DMS153 treated with DMSO at 0.1 percent for 48 hours (cell line): Measurements from ENCODE around the gene SPSB1.

ENCODE experiments used
- DNase-seq: peaks from one replicate; lab custom pipeline; 2025; ENCODE audit not compliant: unreplicated experiment; lab: John Stamatoyannopoulos, UW

Gene SPSB1

DNA sequence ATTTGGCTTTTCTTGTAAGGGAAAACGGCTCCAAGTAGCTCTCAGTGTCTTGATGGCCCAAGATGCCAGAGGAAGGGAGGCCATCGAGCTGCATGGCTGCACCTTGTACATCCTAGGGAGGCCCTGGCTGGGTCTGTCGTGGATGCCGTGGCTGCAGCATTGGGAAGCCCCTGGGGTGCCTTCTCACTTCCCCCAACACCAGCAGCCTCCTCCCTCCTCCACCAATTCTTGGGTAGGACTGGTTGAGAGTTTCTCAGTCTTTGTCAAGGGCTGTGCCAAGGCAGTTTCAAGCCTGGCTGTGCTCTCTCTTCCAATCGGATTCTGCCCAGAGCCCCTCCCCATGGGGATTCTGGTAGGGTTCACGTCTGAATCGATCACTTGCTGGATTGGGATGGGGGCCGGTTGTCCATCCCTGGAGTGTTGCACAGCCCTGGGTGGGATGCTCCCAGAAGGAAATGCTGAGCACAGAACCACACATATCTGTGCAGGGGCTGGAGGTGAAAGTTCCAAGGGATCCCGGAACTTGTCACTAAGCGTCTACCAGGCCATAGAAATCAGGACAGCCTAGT, 14.0 kb upstream of the SPSB1 start:
- DNase-seq = no peak

- no peak for DNase-seq
Observed at GRCh38 chr1:9279172-9279840, 13.4 kb upstream of the SPSB1 start.

DNA sequence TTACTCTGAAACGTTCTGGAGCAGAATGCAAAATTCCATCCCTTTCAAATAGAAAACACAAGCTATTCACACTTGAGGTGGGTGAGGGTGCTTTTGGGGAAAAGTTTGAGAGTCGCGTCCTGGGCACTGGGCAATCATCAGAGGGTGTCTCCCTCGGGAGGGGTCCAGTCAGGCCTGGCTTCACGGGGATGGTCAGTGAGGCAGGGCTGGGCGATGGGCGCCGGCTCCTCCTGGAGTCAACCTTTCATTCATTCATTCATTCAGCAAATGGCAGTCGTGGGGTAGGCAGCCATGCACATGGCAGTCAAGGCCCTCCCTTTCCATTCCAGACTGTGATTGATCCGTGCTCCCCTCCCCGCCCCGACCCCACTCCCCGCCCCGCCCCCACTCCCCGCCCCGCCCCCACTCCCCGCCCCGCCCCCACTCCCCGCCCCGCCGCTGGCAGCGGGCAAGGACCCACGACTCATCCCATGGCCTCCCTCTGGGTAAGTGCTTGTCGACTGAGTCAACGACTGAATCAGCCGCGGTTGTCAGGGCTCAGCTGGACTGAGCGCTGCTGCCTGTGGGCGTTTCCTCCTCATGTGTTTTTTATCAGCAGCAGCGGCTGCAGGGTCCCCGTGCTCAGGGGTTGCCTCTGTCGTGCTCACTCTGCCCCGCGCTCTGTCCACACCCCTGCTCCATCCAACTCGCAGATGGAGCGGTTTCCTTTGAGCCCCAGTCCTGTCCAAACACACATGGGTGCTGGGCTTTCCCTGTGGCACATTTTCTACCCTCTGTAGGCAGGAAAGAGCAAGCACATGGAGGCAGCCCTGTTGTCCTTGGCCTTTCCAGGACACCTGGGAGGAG, 12.5 kb upstream of the SPSB1 start:
- DNase-seq = no peak

DNA sequence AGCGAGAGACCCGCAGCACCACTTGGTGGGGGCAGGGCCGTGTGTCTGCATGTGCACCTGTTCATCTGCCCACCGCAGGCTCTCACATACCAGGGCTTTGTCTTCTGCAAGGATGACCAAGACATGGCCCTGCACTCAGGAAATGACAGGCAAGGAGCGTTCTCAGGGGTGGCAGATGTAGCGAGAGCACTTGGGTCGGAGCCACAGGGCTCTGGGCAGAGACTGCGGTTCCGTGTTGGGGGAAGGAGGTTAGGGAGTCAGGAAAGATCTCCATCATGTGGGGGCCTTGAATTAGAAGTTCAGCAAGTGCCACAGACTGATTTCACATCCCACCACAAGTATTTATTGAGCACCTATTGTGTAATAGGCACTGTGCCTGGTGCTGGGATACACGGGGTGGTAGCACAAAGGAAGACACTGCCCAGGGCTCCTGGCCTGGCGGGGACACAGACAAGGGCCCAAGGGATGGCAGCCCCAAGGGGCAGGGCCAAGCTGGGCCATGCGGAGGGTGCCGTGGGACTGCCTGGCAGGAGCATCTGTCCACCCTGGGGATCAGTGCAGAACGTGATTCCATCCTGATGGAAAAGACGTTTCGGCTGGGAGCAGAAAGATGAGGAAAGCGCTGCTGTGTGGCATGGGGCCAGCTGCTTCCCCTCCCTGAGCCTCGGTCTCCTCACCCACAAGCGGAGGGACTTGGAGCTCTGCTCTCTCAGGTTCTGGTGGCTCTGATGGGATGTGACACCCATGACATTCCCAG, 11.4 kb upstream of the SPSB1 start:
- DNase-seq = no peak

DNA sequence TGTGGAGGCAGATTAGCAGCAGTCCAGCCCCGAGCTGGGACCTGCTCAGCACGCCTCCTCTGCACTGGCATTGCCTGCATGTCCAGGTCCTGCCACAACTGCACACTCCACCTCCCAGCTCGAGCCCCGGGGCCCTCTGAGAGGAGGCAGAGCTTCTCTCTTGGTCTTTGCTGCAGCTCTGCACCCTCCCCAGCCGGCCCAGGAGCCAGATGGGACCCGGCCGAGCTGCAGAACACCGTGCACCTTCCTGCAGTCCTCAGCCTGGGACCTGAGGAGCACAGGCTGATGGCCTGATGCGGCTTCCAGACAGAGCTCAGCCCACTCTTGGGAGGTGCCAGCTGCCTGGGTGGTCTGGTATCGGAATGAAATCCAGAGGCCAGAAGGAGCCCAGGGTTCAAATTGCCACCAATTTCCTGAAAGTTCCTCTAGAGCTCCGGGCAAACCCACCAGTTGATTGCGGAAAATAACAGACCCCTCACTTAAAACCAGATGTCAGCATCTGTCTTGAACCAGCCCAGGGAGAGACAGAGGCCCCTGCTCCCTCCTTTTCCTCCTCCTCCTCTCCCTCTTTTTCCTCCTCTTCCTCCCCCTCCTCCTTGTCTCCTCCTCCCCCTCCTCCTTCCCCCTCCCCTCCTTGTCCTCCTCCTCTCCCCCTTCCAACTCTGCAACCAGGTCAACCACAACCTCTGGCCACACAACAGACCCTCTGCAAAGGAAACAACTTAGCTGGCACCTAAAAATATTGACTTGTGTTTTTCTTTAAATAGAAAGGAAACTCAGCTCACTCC, 10.6 kb upstream of the SPSB1 start:
- no peak for DNase-seq

DNA sequence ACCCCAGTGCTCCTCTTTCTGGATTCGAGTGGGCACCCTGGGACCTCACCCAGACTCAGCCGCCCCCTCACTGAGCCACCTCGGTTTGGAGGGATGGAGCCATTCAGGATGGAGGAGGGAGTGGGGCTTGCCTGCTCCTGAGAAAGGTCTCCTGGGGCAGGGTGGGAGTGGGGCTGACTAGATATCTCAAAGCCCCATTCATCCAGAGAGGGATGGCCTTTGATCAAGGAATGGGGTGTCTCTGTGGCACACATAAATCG, 10.1 kb upstream of the SPSB1 start:
- no peak for DNase-seq

DNA sequence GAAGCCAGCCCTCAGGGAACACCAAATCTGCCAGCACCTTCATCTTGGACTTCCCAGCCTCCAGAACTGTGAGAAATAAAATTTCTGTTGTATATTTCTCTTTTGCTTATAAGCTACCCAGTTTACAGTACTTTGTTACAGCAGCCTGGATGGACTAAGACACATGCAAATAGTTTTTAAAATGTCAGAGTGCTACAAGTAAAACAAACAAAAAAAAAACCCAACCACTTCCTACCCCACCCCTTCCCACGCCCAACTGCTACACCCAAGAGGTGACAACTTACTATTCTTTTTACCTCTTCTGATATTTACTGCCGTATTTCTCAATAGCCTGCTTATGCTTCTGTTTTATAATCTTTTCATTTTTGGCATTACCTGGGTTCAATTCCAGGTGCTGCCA, 8.6 kb upstream of the SPSB1 start:
- no peak for DNase-seq

GRCh38 chr1:9286556-9286955, 6.1 kb upstream of the SPSB1 start:
- no peak for DNase-seq

- no peak for DNase-seq
Observed at GRCh38 chr1:9289090-9289534, 3.6 kb upstream of the SPSB1 start.

DNA sequence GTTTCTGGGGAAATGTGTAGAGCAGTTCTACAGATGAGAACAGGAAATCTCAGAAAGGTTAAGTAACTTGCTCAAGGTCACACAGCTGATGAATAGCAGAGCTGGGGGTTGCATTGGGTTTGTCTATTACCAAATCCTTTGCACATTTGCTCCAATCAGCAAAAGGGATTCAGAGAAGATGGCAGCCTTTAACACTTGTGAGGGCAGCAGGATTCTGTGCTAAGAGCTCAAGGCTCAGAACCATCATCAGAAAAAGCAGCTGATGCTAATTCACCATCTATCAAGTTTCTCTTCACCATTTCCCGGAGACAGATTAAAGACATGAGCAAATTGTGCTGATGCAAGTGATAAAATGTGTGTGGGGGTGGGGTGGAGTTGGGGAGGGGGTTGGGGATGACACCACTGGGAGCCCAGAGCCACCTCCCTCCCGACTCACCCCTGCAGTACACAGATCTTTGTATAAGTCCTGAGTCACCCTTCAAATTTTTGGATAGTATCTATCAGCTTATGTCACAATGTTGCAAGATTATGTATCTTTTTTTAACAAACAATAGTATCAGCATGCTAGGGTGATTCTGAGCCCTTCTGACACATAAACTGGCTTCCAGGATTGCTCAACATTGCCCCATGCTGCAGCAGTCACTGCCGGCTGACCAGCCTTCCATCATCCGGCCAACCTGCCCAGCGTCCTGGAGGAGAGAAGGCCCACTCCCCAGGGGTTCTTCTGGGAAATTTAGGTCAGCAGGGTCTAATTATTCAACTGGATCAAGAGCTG, 2.8 kb upstream of the SPSB1 start:
- no peak for DNase-seq

DNA sequence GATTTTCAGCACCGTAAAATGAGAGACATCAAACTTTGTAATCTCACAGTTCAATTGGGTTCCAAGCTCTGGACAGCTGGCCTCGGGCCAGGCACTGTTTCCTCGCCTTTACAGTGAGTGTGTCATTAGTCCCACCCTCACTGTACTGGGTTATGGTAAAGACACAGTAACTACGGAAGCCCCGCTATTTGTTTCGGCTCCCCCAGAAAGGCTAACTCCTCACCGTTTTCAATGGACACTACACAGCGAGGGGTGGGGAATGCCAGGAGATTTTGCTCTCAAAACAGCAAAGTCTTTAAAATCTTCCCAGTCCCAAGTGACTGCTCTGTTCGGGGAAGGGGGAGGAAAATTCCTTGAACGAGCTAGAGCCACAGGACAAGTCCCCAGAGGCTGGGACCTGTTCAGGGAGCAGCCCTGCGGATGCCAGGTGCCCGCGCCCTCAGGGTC, 757 bp upstream of the SPSB1 start:
- DNase-seq = no peak

DNA sequence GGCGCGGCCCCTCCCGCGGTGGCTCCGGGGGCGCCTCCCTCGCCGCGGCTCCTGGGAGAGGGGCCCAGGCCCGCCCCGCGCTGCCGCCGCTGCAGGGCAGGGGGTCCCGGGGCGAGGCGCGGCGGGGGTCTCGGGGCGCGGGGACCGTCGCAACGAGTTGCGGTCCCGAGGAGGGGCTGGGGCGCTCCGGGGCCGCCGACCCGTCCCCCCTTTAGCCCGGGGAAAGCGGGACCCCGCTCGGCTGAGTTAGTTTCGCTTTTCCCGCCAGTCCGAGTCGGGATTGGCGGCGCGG, 493 bp downstream of the SPSB1 start:
- DNase-seq = no peak

DNA sequence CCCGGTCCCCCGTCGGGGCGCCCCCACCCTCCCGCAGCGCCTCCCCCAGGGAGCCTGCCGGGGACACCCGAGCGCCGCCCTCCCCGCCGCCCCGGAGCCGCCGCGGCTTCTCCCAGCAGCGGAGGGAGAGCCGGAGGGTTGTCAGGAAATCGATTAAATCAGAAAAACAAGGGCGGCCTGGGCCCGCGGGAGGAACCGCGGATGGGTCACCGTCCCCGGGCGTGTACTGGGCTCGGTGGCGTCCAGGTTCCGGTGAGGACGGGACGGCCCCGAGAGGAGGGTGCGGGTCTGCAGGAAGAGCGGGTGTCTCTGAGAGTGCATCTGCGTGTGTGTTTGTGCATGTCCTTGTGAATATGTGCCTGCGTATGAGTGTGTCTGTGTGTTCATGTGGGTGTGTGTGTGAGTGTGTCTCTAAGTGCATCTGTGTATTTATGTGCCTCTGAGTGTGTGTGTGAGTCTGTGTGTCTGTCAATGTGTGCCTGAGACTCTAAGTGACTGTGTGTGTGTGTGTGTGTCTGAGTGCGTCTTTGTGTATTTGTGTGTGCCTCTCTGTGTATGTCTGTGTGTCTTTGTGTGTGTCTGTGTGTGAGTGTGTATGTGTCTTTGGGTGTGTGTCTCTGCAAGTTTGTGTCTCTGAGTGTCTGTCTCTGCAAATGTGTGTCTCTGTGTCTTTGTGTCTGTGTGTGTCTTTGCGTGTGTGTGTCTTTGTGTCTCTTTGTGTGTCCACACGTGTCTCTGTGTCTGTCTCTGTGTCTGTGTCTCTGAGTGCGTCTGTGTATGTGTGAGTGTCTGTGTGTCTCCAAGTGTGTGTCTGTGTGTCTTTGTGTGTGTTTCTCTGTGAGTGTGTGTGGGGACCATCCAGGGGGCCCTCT, 1.1 kb downstream of the SPSB1 start:
- DNase-seq = no peak

DNA sequence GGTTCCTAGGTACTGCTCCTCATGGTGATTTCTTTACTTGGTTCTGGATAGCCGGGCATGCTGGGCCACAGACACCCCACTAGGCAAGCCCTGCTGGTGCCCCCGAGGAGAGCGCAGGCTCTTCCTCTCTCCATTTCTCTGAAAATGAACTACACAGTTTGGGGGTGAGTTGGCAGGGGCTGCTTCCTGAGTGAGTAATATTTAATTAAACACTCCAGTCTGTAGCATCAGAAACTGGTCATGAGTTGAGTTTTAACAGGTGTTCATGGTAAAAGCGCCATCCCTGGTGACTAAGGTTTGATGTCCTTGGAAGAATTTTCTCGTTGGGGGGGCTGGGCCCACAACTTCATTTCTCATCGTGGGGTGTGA, 1.7 kb downstream of the SPSB1 start:
- no peak for DNase-seq

GRCh38 chr1:9294910-9295636, 2.4 kb downstream of the SPSB1 start:
- DNase-seq = no peak

- no peak for DNase-seq
Observed at GRCh38 chr1:9295884-9296283, 3.2 kb downstream of the SPSB1 start.

GRCh38 chr1:9296850-9297249, 4.2 kb downstream of the SPSB1 start:
- no peak for DNase-seq

- no peak for DNase-seq
Observed at GRCh38 chr1:9297831-9298230, 5.1 kb downstream of the SPSB1 start.

GRCh38 chr1:9298282-9298681, 5.6 kb downstream of the SPSB1 start:
- no peak for DNase-seq
